GM12878 (cell line): ENCODE data around the gene ERCC1. TPM values are rescaled to one million over a fixed set of nuclear protein-coding genes. Genes with fewer than 3 reads are reported as not detected.

Source experiments
- RCOR1 ChIP-seq: conservative IDR thresholded peaks from 2 replicates; pipeline ENCODE4 v1.6.1; 2012; ENCODE audit warnings: low read depth, low read length, improper control_type of control experiment
- polyA plus RNA-seq, 11 experiments: library from polyadenylated mRNA; depleted of rRNA in 4 of 11; unstranded in 6 of 11; stranded (reverse) in 5 of 11; fragments of >200 nt; fragmentation: Nextera tagmentation in 4 of 11; fragmentation: Illumina TruSeq in 1 of 11; extraction: Ambion mirVana in 4 of 11; extraction: Trizol in 1 of 11; gene quantifications; 1 replicate in 1 of 11; 2 replicates in 10 of 11; pipeline versions ENCODE4 v1.2.1 to v1.2.3, GENCODE V29; 2011 to 2016; ENCODE audit warnings: inconsistent platforms in 2 of 11, missing spikeins in 2 of 11, low read depth in 1 of 11
- total RNA-seq, 4 experiments: library from RNA; depleted of rRNA in 3 of 4; stranded (reverse); fragments of >200 nt in 3 of 4; fragmentation: Illumina TruSeq in 1 of 4; extraction: Trizol in 1 of 4; gene quantifications; 2 replicates each; pipeline versions ENCODE4 v1.2.1 to v1.2.3, GENCODE V29; 2013 to 2021
- TF ChIP-seq, protein P1 (sequence below): fragments of 450-650 bp; IDR thresholded peaks from 2 replicates; pipeline ENCODE4 v1.6.1; 2017; ENCODE audit warnings: mild to moderate bottlenecking, moderate library complexity
- TF ChIP-seq, protein P2 (sequence below): fragments of 450-650 bp; IDR thresholded peaks from 2 replicates; pipeline ENCODE4 v1.6.1; 2018; ENCODE audit warnings: borderline replicate concordance, mild to moderate bottlenecking; ENCODE audit not compliant: partially characterized antibody
- TF ChIP-seq, protein P3 (sequence below): fragments of 150-350 bp; IDR thresholded peaks from 2 replicates; pipeline ENCODE4 v1.6.1; 2014; ENCODE audit warnings: mild to moderate bottlenecking, low read depth, low read length

The ERCC1 gene
- total and polyA plus RNA-seq, 10 of the 15 experiments (the other 5 are each of a cell fraction or from before 2014, with no cell fraction given): 14.7 to 104 (median 61.1) TPM

DNA sequence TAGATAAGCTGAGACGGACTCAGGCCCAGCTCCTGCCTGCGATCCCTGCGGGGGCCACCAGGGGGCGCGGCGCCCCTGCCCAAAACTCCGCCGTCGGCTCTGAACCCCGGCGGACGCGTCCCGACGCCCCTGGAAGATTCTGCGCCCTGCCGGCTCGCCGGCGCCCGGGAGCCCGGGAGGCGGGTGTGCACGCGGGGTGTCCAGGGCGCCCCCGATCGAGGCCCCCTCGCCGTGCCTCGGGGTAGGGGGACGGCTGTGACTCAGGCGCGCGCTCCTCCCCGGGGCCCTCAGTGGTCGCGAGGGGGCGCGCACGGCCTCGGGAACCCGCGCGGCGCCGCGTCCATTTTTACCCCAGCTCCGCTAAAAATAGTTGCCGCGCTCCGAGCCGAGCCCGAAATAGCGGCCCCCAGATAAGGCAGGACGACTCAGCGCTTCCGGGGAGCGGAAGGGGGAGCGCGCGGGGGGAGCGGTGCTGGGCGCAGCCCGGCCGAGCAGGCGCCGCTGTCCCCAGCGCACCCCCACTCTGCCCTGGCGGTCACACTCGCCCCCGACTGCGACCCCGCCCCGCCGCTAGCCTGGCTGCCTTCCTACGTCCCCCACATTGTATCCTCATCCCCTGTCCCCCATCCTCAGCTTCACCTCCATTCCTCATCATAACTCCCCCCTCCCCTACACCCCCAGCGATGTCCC is 16.0 kb upstream of the ERCC1 start (continued):
- TF ChIP-seq, protein P1, sequence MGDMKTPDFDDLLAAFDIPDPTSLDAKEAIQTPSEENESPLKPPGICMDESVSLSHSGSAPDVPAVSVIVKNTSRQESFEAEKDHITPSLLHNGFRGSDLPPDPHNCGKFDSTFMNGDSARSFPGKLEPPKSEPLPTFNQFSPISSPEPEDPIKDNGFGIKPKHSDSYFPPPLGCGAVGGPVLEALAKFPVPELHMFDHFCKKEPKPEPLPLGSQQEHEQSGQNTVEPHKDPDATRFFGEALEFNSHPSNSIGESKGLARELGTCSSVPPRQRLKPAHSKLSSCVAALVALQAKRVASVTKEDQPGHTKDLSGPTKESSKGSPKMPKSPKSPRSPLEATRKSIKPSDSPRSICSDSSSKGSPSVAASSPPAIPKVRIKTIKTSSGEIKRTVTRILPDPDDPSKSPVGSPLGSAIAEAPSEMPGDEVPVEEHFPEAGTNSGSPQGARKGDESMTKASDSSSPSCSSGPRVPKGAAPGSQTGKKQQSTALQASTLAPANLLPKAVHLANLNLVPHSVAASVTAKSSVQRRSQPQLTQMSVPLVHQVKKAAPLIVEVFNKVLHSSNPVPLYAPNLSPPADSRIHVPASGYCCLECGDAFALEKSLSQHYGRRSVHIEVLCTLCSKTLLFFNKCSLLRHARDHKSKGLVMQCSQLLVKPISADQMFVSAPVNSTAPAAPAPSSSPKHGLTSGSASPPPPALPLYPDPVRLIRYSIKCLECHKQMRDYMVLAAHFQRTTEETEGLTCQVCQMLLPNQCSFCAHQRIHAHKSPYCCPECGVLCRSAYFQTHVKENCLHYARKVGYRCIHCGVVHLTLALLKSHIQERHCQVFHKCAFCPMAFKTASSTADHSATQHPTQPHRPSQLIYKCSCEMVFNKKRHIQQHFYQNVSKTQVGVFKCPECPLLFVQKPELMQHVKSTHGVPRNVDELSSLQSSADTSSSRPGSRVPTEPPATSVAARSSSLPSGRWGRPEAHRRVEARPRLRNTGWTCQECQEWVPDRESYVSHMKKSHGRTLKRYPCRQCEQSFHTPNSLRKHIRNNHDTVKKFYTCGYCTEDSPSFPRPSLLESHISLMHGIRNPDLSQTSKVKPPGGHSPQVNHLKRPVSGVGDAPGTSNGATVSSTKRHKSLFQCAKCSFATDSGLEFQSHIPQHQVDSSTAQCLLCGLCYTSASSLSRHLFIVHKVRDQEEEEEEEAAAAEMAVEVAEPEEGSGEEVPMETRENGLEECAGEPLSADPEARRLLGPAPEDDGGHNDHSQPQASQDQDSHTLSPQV: peak; percentile 79
- no peak; the same call in 1 of the 2 replicates for TF ChIP-seq RCOR1
- TF ChIP-seq, protein P2, sequence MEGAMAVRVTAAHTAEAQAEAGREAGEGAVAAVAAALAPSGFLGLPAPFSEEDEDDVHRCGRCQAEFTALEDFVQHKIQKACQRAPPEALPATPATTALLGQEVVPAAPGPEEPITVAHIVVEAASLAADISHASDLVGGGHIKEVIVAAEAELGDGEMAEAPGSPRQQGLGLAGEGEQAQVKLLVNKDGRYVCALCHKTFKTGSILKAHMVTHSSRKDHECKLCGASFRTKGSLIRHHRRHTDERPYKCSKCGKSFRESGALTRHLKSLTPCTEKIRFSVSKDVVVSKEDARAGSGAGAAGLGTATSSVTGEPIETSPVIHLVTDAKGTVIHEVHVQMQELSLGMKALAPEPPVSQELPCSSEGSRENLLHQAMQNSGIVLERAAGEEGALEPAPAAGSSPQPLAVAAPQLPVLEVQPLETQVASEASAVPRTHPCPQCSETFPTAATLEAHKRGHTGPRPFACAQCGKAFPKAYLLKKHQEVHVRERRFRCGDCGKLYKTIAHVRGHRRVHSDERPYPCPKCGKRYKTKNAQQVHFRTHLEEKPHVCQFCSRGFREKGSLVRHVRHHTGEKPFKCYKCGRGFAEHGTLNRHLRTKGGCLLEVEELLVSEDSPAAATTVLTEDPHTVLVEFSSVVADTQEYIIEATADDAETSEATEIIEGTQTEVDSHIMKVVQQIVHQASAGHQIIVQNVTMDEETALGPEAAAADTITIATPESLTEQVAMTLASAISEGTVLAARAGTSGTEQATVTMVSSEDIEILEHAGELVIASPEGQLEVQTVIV: no peak
- TF ChIP-seq, protein P3, sequence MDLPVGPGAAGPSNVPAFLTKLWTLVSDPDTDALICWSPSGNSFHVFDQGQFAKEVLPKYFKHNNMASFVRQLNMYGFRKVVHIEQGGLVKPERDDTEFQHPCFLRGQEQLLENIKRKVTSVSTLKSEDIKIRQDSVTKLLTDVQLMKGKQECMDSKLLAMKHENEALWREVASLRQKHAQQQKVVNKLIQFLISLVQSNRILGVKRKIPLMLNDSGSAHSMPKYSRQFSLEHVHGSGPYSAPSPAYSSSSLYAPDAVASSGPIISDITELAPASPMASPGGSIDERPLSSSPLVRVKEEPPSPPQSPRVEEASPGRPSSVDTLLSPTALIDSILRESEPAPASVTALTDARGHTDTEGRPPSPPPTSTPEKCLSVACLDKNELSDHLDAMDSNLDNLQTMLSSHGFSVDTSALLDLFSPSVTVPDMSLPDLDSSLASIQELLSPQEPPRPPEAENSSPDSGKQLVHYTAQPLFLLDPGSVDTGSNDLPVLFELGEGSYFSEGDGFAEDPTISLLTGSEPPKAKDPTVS: peak; percentile 87
